Endothelial cell of umbilical vein (primary cell): ENCODE results near the gene CLCA1. TPM values are rescaled to one million over a fixed set of nuclear protein-coding genes. Genes with fewer than 3 reads are reported as not detected.

Experiments used
- BruUV-seq: library from RNA; stranded (reverse); fragments of 400-500 nt; replicated peaks from 2 replicates; lab custom pipeline; 2021; lab: Mats Ljungman, UMichigan
- CTCF ChIA-PET: fragments of 300-600, 350-600 bp; sonication (Branson Sonifier 250); formaldehyde crosslinking; loops from one replicate; lab custom pipeline; 2021; ENCODE audit warnings: antibody characterized with exemption, inconsistent platforms; lab: Charles Lee
- POLR2A ChIA-PET: fragments of 300-600, 350-600 bp; sonication (Branson Sonifier 250); formaldehyde crosslinking; loops from one replicate; lab custom pipeline; 2021; ENCODE audit warnings: antibody characterized with exemption, inconsistent platforms; lab: Charles Lee
- DNase-seq: peaks from one replicate; pipeline ENCODE4 v3.0.0-alpha.2; 2011; ENCODE audit warnings: low read depth, low spot score
- FAIRE-seq: peaks from 2 replicates; lab custom pipeline; 2011; peaks lifted over from hg19 to GRCh38; lab: Jason Lieb, UNC
- H2AFZ ChIP-seq: 2 replicates; pipeline ENCODE4 v1.6.0; 2012; ENCODE audit warnings: low read depth, low read length, control low read depth, inconsistent platforms
- H3K27ac ChIP-seq: 2 replicates; pipeline ENCODE4 v1.5.1; 2011; ENCODE audit warnings: low read depth, mild to moderate bottlenecking, control low read depth, low read length, moderate library complexity; ENCODE audit not compliant: insufficient read depth
- H3K27me3 ChIP-seq, 2 experiments: 2 replicates each; pipeline versions ENCODE4 v1.6.0 to v1.6.1; 2011; ENCODE audit warnings: low read length in 2 of 2, mixed read lengths in 1 of 2; ENCODE audit not compliant: control insufficient read depth in 2 of 2, insufficient read depth in 2 of 2
- H3K36me3 ChIP-seq, 2 experiments: 2 replicates in 1 of 2; 3 replicates in 1 of 2; pipeline ENCODE4 v1.5.1; 2011; ENCODE audit warnings: low read length in 2 of 2, mild to moderate bottlenecking in 1 of 2, moderate library complexity in 1 of 2; ENCODE audit not compliant: control insufficient read depth in 2 of 2, insufficient read depth in 2 of 2; ENCODE audit errors: extremely low read depth in 1 of 2
- H3K4me1 ChIP-seq: 3 replicates; pipeline ENCODE4 v1.5.1; 2011; ENCODE audit warnings: mild to moderate bottlenecking, low read length; ENCODE audit not compliant: control insufficient read depth, insufficient read depth; ENCODE audit errors: extremely low read depth
- H3K4me2 ChIP-seq: 2 replicates; pipeline ENCODE4 v1.6.1; 2011; ENCODE audit warnings: low read length, control low read depth, mixed read lengths; ENCODE audit not compliant: insufficient read depth
- H3K4me3 ChIP-seq, 3 experiments: fragments of 200-600 bp in 1 of 3; sonication (generic), shearing (Covaris generic) in 1 of 3; replicated peaks in 1 of 3; 2 replicates each; pipeline ENCODE4 v1.5.1; 2011 to 2016; ENCODE audit warnings: control low read depth in 3 of 3, low read length in 3 of 3, mild to moderate bottlenecking in 2 of 3, inconsistent platforms in 1 of 3, low read depth in 1 of 3, moderate library complexity in 1 of 3; ENCODE audit not compliant: insufficient read depth in 1 of 3
- H3K79me2 ChIP-seq: 2 replicates; pipeline ENCODE4 v1.6.0; 2012; ENCODE audit warnings: low read length, inconsistent platforms; ENCODE audit not compliant: control insufficient read depth, insufficient read depth
- H3K9ac ChIP-seq: replicated peaks from 2 replicates; pipeline ENCODE3; 2011; ENCODE audit warnings: low read length, control low read depth; ENCODE audit not compliant: insufficient read depth; ENCODE audit errors: extremely low read depth
- H3K9me1 ChIP-seq: replicated peaks from 3 replicates; pipeline ENCODE4 v1.6.0; 2011; ENCODE audit warnings: mild to moderate bottlenecking, low read length; ENCODE audit not compliant: control insufficient read depth, insufficient read depth; ENCODE audit errors: extremely low read depth
- H3K9me3 ChIP-seq: replicated peaks from 2 replicates; pipeline ENCODE4 v1.5.1; 2012; ENCODE audit warnings: low read length, inconsistent platforms; ENCODE audit not compliant: control insufficient read depth, insufficient read depth
- H4K20me1 ChIP-seq: replicated peaks from 2 replicates; pipeline ENCODE3; 2011; ENCODE audit warnings: mild to moderate bottlenecking, low read length; ENCODE audit not compliant: control insufficient read depth, insufficient read depth; ENCODE audit errors: extremely low read depth
- CTCF ChIP-seq, 2 donors: IDR thresholded peaks; 1 replicate in 1 of 2; 2 replicates in 1 of 2; pipeline ENCODE4 v1.5.1; 2011; ENCODE audit warnings: low read length in 2 of 2, mild to moderate bottlenecking in 2 of 2, moderate library complexity in 2 of 2, control low read depth in 1 of 2, inconsistent platforms in 1 of 2, low read depth in 1 of 2; ENCODE audit not compliant: insufficient read depth in 1 of 2; ENCODE audit errors: extremely low read depth in 1 of 2
- EZH2 ChIP-seq: IDR thresholded peaks from 2 replicates; pipeline ENCODE4 v1.6.1; 2012; ENCODE audit warnings: borderline replicate concordance, low read depth, mild to moderate bottlenecking, moderate library complexity, low read length, inconsistent platforms; ENCODE audit not compliant: severe bottlenecking
- FOS ChIP-seq: IDR thresholded peaks from 2 replicates; pipeline ENCODE4 v1.6.1; 2011; ENCODE audit warnings: mild to moderate bottlenecking, low read length, moderate library complexity, borderline replicate concordance; ENCODE audit not compliant: insufficient read depth
- GATA2 ChIP-seq: IDR thresholded peaks from 2 replicates; pipeline ENCODE4 v1.7.0; 2011; ENCODE audit warnings: low read depth, mild to moderate bottlenecking, moderate library complexity, mixed read lengths, low read length; ENCODE audit not compliant: insufficient read length, insufficient read depth
- JUN ChIP-seq: IDR thresholded peaks from 2 replicates; pipeline ENCODE4 v1.6.1; 2011; ENCODE audit warnings: borderline replicate concordance, low read depth; ENCODE audit not compliant: insufficient read length, insufficient read depth
- MAX ChIP-seq: IDR thresholded peaks from 2 replicates; pipeline ENCODE4 v1.6.1; 2011; ENCODE audit not compliant: insufficient read depth, insufficient read length
- MYC ChIP-seq: IDR thresholded peaks from one replicate; pipeline ENCODE4 v1.6.1; 2011; ENCODE audit warnings: mild to moderate bottlenecking, low read depth, low read length
- POLR2A ChIP-seq: IDR thresholded peaks from 2 replicates; pipeline ENCODE4 v1.6.1; 2012; ENCODE audit warnings: low read depth, mild to moderate bottlenecking, control low read depth, low read length
- POLR2AphosphoS5 ChIP-seq: IDR thresholded peaks from 2 replicates; pipeline ENCODE4 v1.6.1; 2012; ENCODE audit warnings: low read depth, mild to moderate bottlenecking, control low read depth, low read length, moderate library complexity; ENCODE audit not compliant: insufficient read depth
- dilution Hi-C: fragments of 300-500 bp; cut with MboI; formaldehyde crosslinking; loops from one replicate; pipeline ENCODE4 v1.15.0; 2019; ENCODE audit warnings: low sequenced_read_pairs; ENCODE audit not compliant: extremely low pct_ligation_motif_present
- intact Hi-C: fragments of 100-400 bp; cut with micrococcal nuclease; formaldehyde crosslinking; loops from one replicate; pipeline ENCODE4 v1.10.0; 2022
- polyA plus RNA-seq, 4 experiments: library from polyadenylated mRNA; depleted of rRNA in 3 of 4; stranded (reverse) in 3 of 4; unstranded in 1 of 4; fragments of >200 nt; gene quantifications; 2 replicates each; pipeline versions ENCODE4 v1.2.1 to v1.2.3, GENCODE V29; 2011 to 2012; ENCODE audit warnings: missing spikeins in 1 of 4
- total RNA-seq: library from RNA; stranded (reverse); gene quantifications from 2 replicates; pipeline ENCODE4 v1.2.3, GENCODE V29; 2021

CLCA1 gene
- total and polyA plus RNA-seq, 2 donors (not counting 3 experiments of a cell fraction or from before 2014, with no cell fraction given) = not detected

- dilution Hi-C loops (no loop called here), intact Hi-C loops (no loop called here)
- no peak overlapping the region for H3K4me2 ChIP-seq
- no peaks in the 10 kb centered on the region for H3K9me3 ChIP-seq
- H3K9ac ChIP-seq = no peak overlapping the region
- CTCF ChIA-PET = interaction anchor here (1.0 to 1.6 kb wide), 5 partner anchors 10 to 118 kb away, joined by 3 to 6 read pairs (median 5); no protein-coding TSS in a partner anchor
- H4K20me1 ChIP-seq = no peaks in the 10 kb centered on the region
- no peaks in the 10 kb centered on the region for H3K9me1 ChIP-seq
- TF ChIP-seq MYC (no peak), MAX (no peak), POLR2A (no peak)
- H3K4me1 ChIP-seq = no peaks in the 10 kb centered on the region
- H3K36me3 ChIP-seq = no peaks in the 10 kb centered on the region
- FAIRE-seq (no peak), DNase-seq (no peak)
- no peak overlapping the region for H2AFZ ChIP-seq
- H3K27me3 ChIP-seq = peaks cover 9 to 15% of the 10 kb centered on the region in 2 experiments
- POLR2A ChIA-PET = no interaction called here
- H3K79me2 ChIP-seq = no peaks in the 10 kb centered on the region
- no peak overlapping the region for H3K4me3 ChIP-seq
- BruUV-seq = no TSS peak
- no peak overlapping the region for H3K27ac ChIP-seq
These were observed 29.6 kb downstream of the CLCA1 start for GRCh38 chr1:86498281-86498680.

GRCh38 chr1:86499987-86500593 lies 31.4 kb downstream of the CLCA1 start:
- Histone ChIP-seq H3K9me3 (no peaks in the 10 kb centered on the region), H3K27ac (no peak overlapping the region), H3K4me3 (no peak overlapping the region), H3K4me1 (no peaks in the 10 kb centered on the region), H4K20me1 (no peaks in the 10 kb centered on the region), H3K79me2 (no peaks in the 10 kb centered on the region), H3K9me1 (no peaks in the 10 kb centered on the region), H3K4me2 (no peak overlapping the region), H3K9ac (no peak overlapping the region), H2AFZ (no peak overlapping the region), H3K27me3 (peaks cover 5 to 13% of the 10 kb centered on the region in 2 experiments), H3K36me3 (no peaks in the 10 kb centered on the region)
- FAIRE-seq (no peak), DNase-seq (peak; percentile 9)
- dilution Hi-C loops = no loop called here
- intact Hi-C loops = loop anchor here (2.0 to 5.0 kb wide), 2 partner anchors 103 to 243 kb away; partner anchors contain the start of gene ODF2L
- BruUV-seq = no TSS peak
- POLR2A ChIA-PET = no interaction called here
- CTCF ChIA-PET = interaction anchor here (0.6 to 9.9 kb wide), 17 partner anchors 9 to 242 kb away, joined by 3 to 85 read pairs (median 4); no protein-coding TSS in a partner anchor
- TF ChIP-seq POLR2A (no peak), MYC (no peak), POLR2AphosphoS5 (no peak), FOS (no peak), GATA2 (peak; percentile 9), JUN (no peak), CTCF (IDR thresholded peaks at IDR 0.05; ENCODE audit: extremely low read depth in 1 of 2, insufficient read depth in 1 of 2, low read depth in 1 of 2, low read length in 2 of 2) (peak; percentile 60 to 83), MAX (no peak), EZH2 (no peak)
